Gastrocnemius medialis (tissue), 4 donors: ENCODE measurements around the gene BACE2. TPM values are rescaled to one million over a fixed set of nuclear protein-coding genes. Genes with fewer than 3 reads are reported as not detected.

ENCODE experiments used
- ATAC-seq, 2 donors: fragments of 150-250 bp; one replicate each; pipeline ENCODE4 v1.9.1; 2016
- DNase-seq, 2 donors: peaks; one replicate each; pipeline ENCODE4 v3.0.0-alpha.2; 2019
- H3K27ac ChIP-seq, 4 donors: fragments of 200-600 bp; sonication (generic); 1 replicate in 1 of 4; 2 replicates in 3 of 4; pipeline ENCODE4 v1.5.1; 2016 to 2018; ENCODE audit warnings: mild to moderate bottlenecking in 2 of 4, moderate library complexity in 1 of 4
- H3K27me3 ChIP-seq, 3 donors: fragments of 200-600 bp; sonication (generic) in 2 of 3; 1 replicate in 1 of 3; 2 replicates in 2 of 3; pipeline versions ENCODE4 v1.5.1 to v1.6.0; 2016 to 2019; ENCODE audit warnings: mild to moderate bottlenecking in 1 of 3, moderate library complexity in 1 of 3
- H3K36me3 ChIP-seq, 2 donors: fragments of 200-600 bp; sonication (generic) in 1 of 2; one replicate each; pipeline ENCODE4 v1.5.1; 2017 to 2018
- H3K4me1 ChIP-seq, 2 donors: fragments of 200-600 bp; sonication (generic) in 1 of 2; one replicate each; pipeline ENCODE4 v1.5.1; 2016 to 2017; ENCODE audit warnings: mild to moderate bottlenecking in 2 of 2
- H3K4me3 ChIP-seq, 4 donors: fragments of 200-600 bp; sonication (generic) in 3 of 4; 1 replicate in 1 of 4; 2 replicates in 3 of 4; pipeline ENCODE4 v1.5.1; 2016 to 2019; ENCODE audit warnings: mild to moderate bottlenecking in 2 of 4
- H3K9me3 ChIP-seq, 3 donors: fragments of 200-600 bp; sonication (generic) in 2 of 3; 1 replicate in 1 of 3; 2 replicates in 2 of 3; pipeline ENCODE4 v1.5.1; 2016 to 2019
- POLR2A ChIP-seq, 2 donors: fragments of 450-650 bp; IDR thresholded peaks; one replicate each; pipeline ENCODE4 v1.6.1; 2017; ENCODE audit warnings: antibody characterized with exemption in 2 of 2, mild to moderate bottlenecking in 2 of 2, moderate library complexity in 2 of 2
- in situ Hi-C, 4 donors: fragments of 200-750 bp; cut with MboI; loops; one replicate each; pipeline versions ENCODE4 v1.15.0 to v1.8.0; 2017; ENCODE audit warnings: low sequenced_read_pairs in 4 of 4
- intact Hi-C: fragments of 100-400 bp; cut with DNase I; formaldehyde crosslinking; loops from one replicate; pipeline ENCODE4 v1.15.1; 2023; ENCODE audit warnings: low total_unique reads
- total RNA-seq, 4 donors: library from RNA; depleted of rRNA; stranded (reverse); fragments of >200 nt; gene quantifications; one replicate each; pipeline versions ENCODE4 v1.1.0 to v1.2.3, GENCODE V29; 2016
- TF ChIP-seq, protein P1 (sequence below), 5 experiments: fragments of 450-650 bp in 3 of 5; fragments of 200-600 bp in 2 of 5; sonication (generic) in 2 of 5; IDR thresholded peaks in 4 of 5; conservative IDR thresholded peaks in 1 of 5; 1 replicate in 4 of 5; 2 replicates in 1 of 5; pipeline ENCODE4 v1.5.1; 2016 to 2019; ENCODE audit warnings: antibody characterized with exemption in 5 of 5, mild to moderate bottlenecking in 3 of 5, moderate library complexity in 3 of 5

Gene BACE2
- 10 to 100 TPM in 1 of 4 donors, 1 to 10 TPM in 3; 7.5 to 17.5 (median 9.3) TPM for total RNA-seq

- DNase-seq (peak; percentile 52 to 59), ATAC-seq (peak; percentile 64 to 68)
- Histone ChIP-seq H3K27me3 (no peaks in the 10 kb centered on the region), H3K4me1 (peaks cover 17 to 18% of the 10 kb centered on the region in 2 donors), H3K36me3 (no peaks in the 10 kb centered on the region), H3K9me3 (no peaks in the 10 kb centered on the region), H3K4me3 (peak within 1 kb of the TSS; percentile 73 to 88 (median 84)), H3K27ac (peak within 1 kb of the TSS; percentile 85 to 89 (median 86))
- TF ChIP-seq, protein P1, sequence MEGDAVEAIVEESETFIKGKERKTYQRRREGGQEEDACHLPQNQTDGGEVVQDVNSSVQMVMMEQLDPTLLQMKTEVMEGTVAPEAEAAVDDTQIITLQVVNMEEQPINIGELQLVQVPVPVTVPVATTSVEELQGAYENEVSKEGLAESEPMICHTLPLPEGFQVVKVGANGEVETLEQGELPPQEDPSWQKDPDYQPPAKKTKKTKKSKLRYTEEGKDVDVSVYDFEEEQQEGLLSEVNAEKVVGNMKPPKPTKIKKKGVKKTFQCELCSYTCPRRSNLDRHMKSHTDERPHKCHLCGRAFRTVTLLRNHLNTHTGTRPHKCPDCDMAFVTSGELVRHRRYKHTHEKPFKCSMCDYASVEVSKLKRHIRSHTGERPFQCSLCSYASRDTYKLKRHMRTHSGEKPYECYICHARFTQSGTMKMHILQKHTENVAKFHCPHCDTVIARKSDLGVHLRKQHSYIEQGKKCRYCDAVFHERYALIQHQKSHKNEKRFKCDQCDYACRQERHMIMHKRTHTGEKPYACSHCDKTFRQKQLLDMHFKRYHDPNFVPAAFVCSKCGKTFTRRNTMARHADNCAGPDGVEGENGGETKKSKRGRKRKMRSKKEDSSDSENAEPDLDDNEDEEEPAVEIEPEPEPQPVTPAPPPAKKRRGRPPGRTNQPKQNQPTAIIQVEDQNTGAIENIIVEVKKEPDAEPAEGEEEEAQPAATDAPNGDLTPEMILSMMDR (IDR thresholded peaks at IDR 0.05 in 4 of 5, conservative IDR thresholded peaks at IDR 0.05 in 1 of 5) = peak in 4 of 5 experiments; percentile 38 to 76 (median 66)
- TF ChIP-seq POLR2A (IDR thresholded peaks at IDR 0.05) = peak; percentile 54 to 66
- in situ Hi-C loops (no loop called here), intact Hi-C loops (loop anchor here (5.0 kb wide), 2 partner anchors 710 to 1325 kb away; partner anchors contain the start of gene PRDM15)
Measured at GRCh38 chr21:41167348-41168342, at the start of gene BACE2. Gene BACE2 (plus strand): TSS chr21:41168160. CDS start chr21:41168264, 104 bp downstream.

DNA sequence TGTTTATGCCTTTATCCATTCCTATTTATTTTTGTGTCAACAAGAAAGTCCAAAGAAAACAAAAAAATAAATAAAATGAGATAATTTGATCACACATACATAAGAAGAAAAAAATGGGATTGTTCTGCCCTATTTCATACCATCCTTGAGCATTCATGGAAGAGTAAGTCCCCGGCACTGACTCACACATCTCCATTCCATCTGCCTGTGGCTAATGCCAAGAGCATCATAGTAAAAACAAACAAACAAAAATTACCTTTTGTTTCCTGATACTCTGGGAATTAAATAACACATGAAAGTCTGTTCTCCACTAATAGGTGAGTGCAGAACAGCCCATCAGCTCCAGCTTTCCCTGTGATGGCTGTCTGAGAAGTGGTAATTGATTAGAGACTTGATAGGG lies 48.1 kb upstream of the BACE2 start:
- Histone ChIP-seq H3K4me3 (no peak overlapping the region), H3K9me3 (no peaks in the 10 kb centered on the region), H3K27me3 (no peaks in the 10 kb centered on the region), H3K36me3 (no peaks in the 10 kb centered on the region), H3K4me1 (peaks cover 0 to 2% of the 10 kb centered on the region in 2 donors), H3K27ac (no peak overlapping the region)
- in situ Hi-C loops = loop anchor here in 2 of 4 donors (25.0 kb wide), 1 partner anchor 342 kb away; no protein-coding TSS in a partner anchor
- intact Hi-C loops = no loop called here
- TF ChIP-seq POLR2A (IDR thresholded peaks at IDR 0.05) = no peak
- TF ChIP-seq, protein P1 (IDR thresholded peaks at IDR 0.05 in 4 of 5, conservative IDR thresholded peaks at IDR 0.05 in 1 of 5) = no peak
- ATAC-seq = no peak
- no peak for DNase-seq

- H3K27ac ChIP-seq = no peak overlapping the region
- no peak for DNase-seq
- H3K9me3 ChIP-seq = no peaks in the 10 kb centered on the region
- ATAC-seq = no peak
- H3K36me3 ChIP-seq = no peaks in the 10 kb centered on the region
- peaks cover 0 to 5% of the 10 kb centered on the region in 2 donors for H3K4me1 ChIP-seq
- H3K4me3 ChIP-seq = no peak overlapping the region
- intact Hi-C loops = no loop called here
- H3K27me3 ChIP-seq = no peaks in the 10 kb centered on the region
- in situ Hi-C loops = loop anchor here in 2 of 4 donors (25.0 kb wide), 1 partner anchor 341 kb away; no protein-coding TSS in a partner anchor
- TF ChIP-seq, protein P1 (IDR thresholded peaks at IDR 0.05 in 4 of 5, conservative IDR thresholded peaks at IDR 0.05 in 1 of 5) = no peak
- no peak for TF ChIP-seq POLR2A (IDR thresholded peaks at IDR 0.05)
Measured at GRCh38 chr21:41120997-41121396, 47.0 kb upstream of the BACE2 start.

DNA sequence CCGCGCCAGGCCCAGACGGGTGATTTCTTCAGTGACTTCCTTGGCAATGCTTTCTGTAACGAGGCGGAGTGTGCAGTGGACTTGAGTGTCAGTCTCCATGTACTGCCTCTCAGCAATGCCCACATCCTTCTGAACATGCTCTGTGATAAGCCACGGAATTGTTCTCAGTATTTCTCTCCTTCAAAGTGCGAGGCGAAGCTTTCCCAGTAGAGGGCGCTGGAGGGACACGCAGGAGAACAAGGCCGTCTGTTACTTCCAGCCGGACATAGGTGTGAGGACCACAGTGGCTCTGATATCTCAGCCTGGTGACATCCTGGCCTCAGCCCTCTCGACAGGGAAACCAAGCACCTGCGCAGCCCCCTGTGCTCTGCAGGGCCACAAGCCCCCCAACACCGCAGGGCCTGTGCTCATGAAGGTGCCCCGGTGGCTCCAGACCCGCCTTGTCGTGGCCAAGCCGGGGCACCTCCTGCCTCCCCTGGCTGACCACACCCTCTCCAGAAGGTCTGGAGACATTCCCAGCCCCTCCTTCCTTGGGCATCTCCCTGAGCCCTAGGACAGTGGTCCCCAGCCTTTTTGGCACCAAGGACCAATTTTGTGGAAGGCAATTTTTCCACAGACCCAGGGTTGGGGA lies 46.1 kb upstream of the BACE2 start:
- Histone ChIP-seq H3K27ac (no peak overlapping the region), H3K36me3 (no peaks in the 10 kb centered on the region), H3K4me3 (no peak overlapping the region), H3K4me1 (peaks cover 0 to 5% of the 10 kb centered on the region in 2 donors), H3K27me3 (no peaks in the 10 kb centered on the region), H3K9me3 (no peaks in the 10 kb centered on the region)
- intact Hi-C loops (loop anchor here (2.0 kb wide), 1 partner anchor 339 kb away; no protein-coding TSS in a partner anchor), in situ Hi-C loops (loop anchor here in 2 of 4 donors (25.0 kb wide), 1 partner anchor 340 kb away; no protein-coding TSS in a partner anchor)
- no peak for TF ChIP-seq POLR2A (IDR thresholded peaks at IDR 0.05)
- TF ChIP-seq, protein P1 (IDR thresholded peaks at IDR 0.05 in 4 of 5, conservative IDR thresholded peaks at IDR 0.05 in 1 of 5) = peak; percentile 56 to 77 (median 72)
- ATAC-seq (peak; percentile 78 to 82), DNase-seq (peak; percentile 29 to 63)
